HL-60 (cell line): ENCODE measurements around the gene FRMD5.

Experiments used
- DNase-seq, 2 experiments: peaks; one replicate each; pipeline ENCODE4 v3.0.0-alpha.2; 2010 to 2020; ENCODE audit warnings: low read depth in 1 of 2, low spot score in 1 of 2
- H3K27ac ChIP-seq: fragments of 250-450 bp; sonication (Bioruptor Pico); replicated peaks from 2 replicates; pipeline ENCODE4 v1.5.1; 2020; ENCODE audit warnings: mild to moderate bottlenecking, moderate library complexity
- H3K27me3 ChIP-seq: fragments of 250-450 bp; sonication (Bioruptor Pico); 2 replicates; pipeline ENCODE4 v1.5.1; 2021; ENCODE audit warnings: mild to moderate bottlenecking, moderate library complexity; ENCODE audit not compliant: insufficient read depth, poor library complexity, severe bottlenecking
- H3K4me3 ChIP-seq: replicated peaks from 2 replicates; pipeline ENCODE4 v1.5.1; 2011; ENCODE audit warnings: mild to moderate bottlenecking, control low read depth, low read length; ENCODE audit not compliant: insufficient read depth
- GABPA ChIP-seq: IDR thresholded peaks from 2 replicates; pipeline ENCODE4 v1.6.1; 2012; ENCODE audit warnings: low read depth
- POLR2AphosphoS5 ChIP-seq: IDR thresholded peaks from 2 replicates; pipeline ENCODE4 v1.6.1; 2012; ENCODE audit warnings: low read depth
- SPI1 ChIP-seq: IDR thresholded peaks from 2 replicates; pipeline ENCODE4 v1.6.1; 2012; ENCODE audit warnings: low read depth, mild to moderate bottlenecking, borderline replicate concordance
- TF ChIP-seq, protein P1 (sequence below): IDR thresholded peaks from 2 replicates; pipeline ENCODE4 v1.6.1; 2012; ENCODE audit warnings: low read depth; ENCODE audit not compliant: insufficient replicate concordance
- TF ChIP-seq, protein P2 (sequence below): IDR thresholded peaks from one replicate; pipeline ENCODE4 v1.5.1; 2011; ENCODE audit warnings: low read length, control low read depth, inconsistent platforms; ENCODE audit not compliant: insufficient read depth

The FRMD5 gene

DNA sequence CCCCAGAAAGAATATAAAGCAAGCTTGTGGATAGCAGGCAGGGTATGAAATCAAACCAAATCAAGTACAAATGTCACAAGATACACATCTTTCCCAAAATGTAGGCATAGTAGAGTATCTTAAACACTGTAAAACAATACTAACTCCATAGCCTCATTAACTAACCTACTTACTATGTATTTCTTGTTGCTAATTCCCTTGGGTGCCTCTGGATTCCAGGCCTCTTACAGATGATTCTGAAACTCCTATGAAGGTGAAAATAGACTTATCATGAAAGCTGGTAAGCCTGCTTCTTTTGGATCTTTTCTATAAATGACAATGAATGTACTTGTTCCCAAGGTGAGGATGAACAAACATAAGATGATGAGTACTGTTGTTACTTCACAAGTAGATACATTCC lies 93.8 kb downstream of the FRMD5 start:
- Histone ChIP-seq H3K27me3 (peaks cover 2% of the 10 kb centered on the region), H3K27ac (no peak overlapping the region), H3K4me3 (no peak overlapping the region)
- TF ChIP-seq GABPA, result no peak
- no peak for TF ChIP-seq POLR2AphosphoS5
- TF ChIP-seq, protein P1, sequence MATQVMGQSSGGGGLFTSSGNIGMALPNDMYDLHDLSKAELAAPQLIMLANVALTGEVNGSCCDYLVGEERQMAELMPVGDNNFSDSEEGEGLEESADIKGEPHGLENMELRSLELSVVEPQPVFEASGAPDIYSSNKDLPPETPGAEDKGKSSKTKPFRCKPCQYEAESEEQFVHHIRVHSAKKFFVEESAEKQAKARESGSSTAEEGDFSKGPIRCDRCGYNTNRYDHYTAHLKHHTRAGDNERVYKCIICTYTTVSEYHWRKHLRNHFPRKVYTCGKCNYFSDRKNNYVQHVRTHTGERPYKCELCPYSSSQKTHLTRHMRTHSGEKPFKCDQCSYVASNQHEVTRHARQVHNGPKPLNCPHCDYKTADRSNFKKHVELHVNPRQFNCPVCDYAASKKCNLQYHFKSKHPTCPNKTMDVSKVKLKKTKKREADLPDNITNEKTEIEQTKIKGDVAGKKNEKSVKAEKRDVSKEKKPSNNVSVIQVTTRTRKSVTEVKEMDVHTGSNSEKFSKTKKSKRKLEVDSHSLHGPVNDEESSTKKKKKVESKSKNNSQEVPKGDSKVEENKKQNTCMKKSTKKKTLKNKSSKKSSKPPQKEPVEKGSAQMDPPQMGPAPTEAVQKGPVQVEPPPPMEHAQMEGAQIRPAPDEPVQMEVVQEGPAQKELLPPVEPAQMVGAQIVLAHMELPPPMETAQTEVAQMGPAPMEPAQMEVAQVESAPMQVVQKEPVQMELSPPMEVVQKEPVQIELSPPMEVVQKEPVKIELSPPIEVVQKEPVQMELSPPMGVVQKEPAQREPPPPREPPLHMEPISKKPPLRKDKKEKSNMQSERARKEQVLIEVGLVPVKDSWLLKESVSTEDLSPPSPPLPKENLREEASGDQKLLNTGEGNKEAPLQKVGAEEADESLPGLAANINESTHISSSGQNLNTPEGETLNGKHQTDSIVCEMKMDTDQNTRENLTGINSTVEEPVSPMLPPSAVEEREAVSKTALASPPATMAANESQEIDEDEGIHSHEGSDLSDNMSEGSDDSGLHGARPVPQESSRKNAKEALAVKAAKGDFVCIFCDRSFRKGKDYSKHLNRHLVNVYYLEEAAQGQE, result no peak
- TF ChIP-seq, protein P2, sequence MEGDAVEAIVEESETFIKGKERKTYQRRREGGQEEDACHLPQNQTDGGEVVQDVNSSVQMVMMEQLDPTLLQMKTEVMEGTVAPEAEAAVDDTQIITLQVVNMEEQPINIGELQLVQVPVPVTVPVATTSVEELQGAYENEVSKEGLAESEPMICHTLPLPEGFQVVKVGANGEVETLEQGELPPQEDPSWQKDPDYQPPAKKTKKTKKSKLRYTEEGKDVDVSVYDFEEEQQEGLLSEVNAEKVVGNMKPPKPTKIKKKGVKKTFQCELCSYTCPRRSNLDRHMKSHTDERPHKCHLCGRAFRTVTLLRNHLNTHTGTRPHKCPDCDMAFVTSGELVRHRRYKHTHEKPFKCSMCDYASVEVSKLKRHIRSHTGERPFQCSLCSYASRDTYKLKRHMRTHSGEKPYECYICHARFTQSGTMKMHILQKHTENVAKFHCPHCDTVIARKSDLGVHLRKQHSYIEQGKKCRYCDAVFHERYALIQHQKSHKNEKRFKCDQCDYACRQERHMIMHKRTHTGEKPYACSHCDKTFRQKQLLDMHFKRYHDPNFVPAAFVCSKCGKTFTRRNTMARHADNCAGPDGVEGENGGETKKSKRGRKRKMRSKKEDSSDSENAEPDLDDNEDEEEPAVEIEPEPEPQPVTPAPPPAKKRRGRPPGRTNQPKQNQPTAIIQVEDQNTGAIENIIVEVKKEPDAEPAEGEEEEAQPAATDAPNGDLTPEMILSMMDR, result no peak
- TF ChIP-seq SPI1, result no peak
- no peak for DNase-seq

DNA sequence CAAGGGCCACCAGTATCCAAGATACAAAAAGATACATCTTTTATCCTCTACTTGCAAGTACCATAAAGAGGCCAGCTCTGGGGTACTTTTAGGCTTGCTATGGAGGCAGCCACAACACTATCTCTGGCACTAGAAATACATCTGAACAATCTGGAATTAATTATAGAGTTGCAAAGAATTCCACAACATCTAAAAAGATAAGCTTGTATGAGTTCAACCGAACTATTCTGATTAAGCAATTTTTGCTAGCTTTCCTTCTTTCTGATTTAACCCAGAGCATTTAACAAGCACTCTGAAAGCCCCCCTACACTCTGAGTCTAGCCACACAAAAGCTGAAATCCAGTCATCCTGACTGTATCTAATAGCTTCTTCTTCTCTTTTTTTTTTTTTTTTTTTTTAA lies 95.4 kb downstream of the FRMD5 start:
- Histone ChIP-seq H3K27me3 (no peaks in the 10 kb centered on the region), H3K4me3 (no peak overlapping the region), H3K27ac (no peak overlapping the region)
- TF ChIP-seq GABPA, result no peak
- TF ChIP-seq, protein P1, result no peak
- TF ChIP-seq, protein P2, result no peak
- TF ChIP-seq POLR2AphosphoS5, result no peak
- no peak for TF ChIP-seq SPI1
- DNase-seq, result no peak

DNA sequence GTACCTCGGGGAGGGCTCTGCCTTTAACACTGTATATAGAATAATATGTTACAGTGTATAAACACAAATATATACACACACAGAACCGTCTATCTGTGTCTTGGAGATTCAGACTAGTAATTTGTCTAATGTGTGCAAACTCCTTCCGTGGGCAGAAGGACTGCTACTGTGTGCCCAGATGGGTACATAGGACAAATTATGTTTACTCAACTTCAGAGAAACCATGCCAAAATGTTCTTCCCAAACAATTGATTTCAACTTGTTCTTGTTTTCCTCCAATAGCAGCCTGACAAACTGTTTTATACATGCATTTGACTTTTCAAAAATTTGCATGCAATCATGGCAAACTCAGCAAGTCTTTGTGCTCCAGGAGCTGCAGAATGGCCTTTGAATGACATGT lies 97.5 kb downstream of the FRMD5 start:
- Histone ChIP-seq H3K27ac (no peak overlapping the region), H3K4me3 (no peak overlapping the region), H3K27me3 (no peaks in the 10 kb centered on the region)
- TF ChIP-seq SPI1 (no peak), POLR2AphosphoS5 (no peak), GABPA (no peak)
- TF ChIP-seq, protein P1, result no peak
- TF ChIP-seq, protein P2, result no peak
- DNase-seq, result no peak
